CD14-positive monocyte (primary cell): ENCODE data around the gene PAPSS2. TPM values are rescaled to one million over a fixed set of nuclear protein-coding genes. Genes with fewer than 3 reads are reported as not detected.

Experiments
- DNase-seq, 3 donors: peaks; one replicate each; pipeline ENCODE4 v3.0.0-alpha.2; 2011 to 2022
- H2AFZ ChIP-seq: 2 replicates; pipeline ENCODE4 v1.6.0; 2012; ENCODE audit warnings: mild to moderate bottlenecking, low read depth, low read length, inconsistent platforms; ENCODE audit not compliant: insufficient read depth, poor library complexity, severe bottlenecking
- H3K27ac ChIP-seq, 2 donors: 1 replicate in 1 of 2; 2 replicates in 1 of 2; pipeline ENCODE4 v1.5.1; 2012 to 2013; ENCODE audit warnings: low read length in 2 of 2, control low read depth in 1 of 2, inconsistent platforms in 1 of 2, low read depth in 1 of 2, mild to moderate bottlenecking in 1 of 2
- H3K27me3 ChIP-seq, 2 donors: one replicate each; pipeline versions ENCODE4 v1.6.0 to v1.6.1; 2011 to 2013; ENCODE audit warnings: low read length in 2 of 2; ENCODE audit not compliant: control insufficient read depth in 2 of 2, insufficient read depth in 2 of 2
- H3K36me3 ChIP-seq, 2 donors: replicated peaks in 1 of 2; 1 replicate in 1 of 2; 2 replicates in 1 of 2; pipeline versions ENCODE4 v1.5.1 to v1.6.1; 2012 to 2013; ENCODE audit warnings: low read length in 2 of 2, control low read depth in 1 of 2, inconsistent platforms in 1 of 2, mild to moderate bottlenecking in 1 of 2; ENCODE audit not compliant: insufficient read depth in 2 of 2, control insufficient read depth in 1 of 2
- H3K4me1 ChIP-seq, 2 donors: 1 replicate in 1 of 2; 2 replicates in 1 of 2; pipeline versions ENCODE4 v1.5.1 to v1.6.1; 2012 to 2013; ENCODE audit warnings: low read length in 2 of 2, control low read depth in 1 of 2, inconsistent platforms in 1 of 2, mild to moderate bottlenecking in 1 of 2, moderate library complexity in 1 of 2; ENCODE audit not compliant: insufficient read depth in 2 of 2, control insufficient read depth in 1 of 2
- H3K4me2 ChIP-seq: replicated peaks from 2 replicates; pipeline ENCODE3; 2012; ENCODE audit warnings: low read length, moderate library complexity, mild to moderate bottlenecking; ENCODE audit not compliant: poor library complexity, severe bottlenecking; ENCODE audit errors: extremely low read depth
- H3K4me3 ChIP-seq, 3 experiments: fragments of 200-600 bp in 1 of 3; sonication (generic) in 1 of 3; replicated peaks in 1 of 3; 1 replicate in 2 of 3; 2 replicates in 1 of 3; pipeline ENCODE4 v1.5.1; 2011 to 2013; ENCODE audit warnings: low read length in 3 of 3, mild to moderate bottlenecking in 3 of 3, control low read depth in 2 of 3, low read depth in 2 of 3, inconsistent platforms in 1 of 3, moderate library complexity in 1 of 3
- H3K79me2 ChIP-seq: 2 replicates; pipeline ENCODE4 v1.6.0; 2012; ENCODE audit warnings: mild to moderate bottlenecking, control low read depth, inconsistent platforms, low read length, moderate library complexity; ENCODE audit not compliant: insufficient read depth
- H3K9ac ChIP-seq: 2 replicates; pipeline ENCODE4 v1.6.0; 2017; ENCODE audit warnings: low read length, mild to moderate bottlenecking; ENCODE audit not compliant: insufficient read depth, poor library complexity, severe bottlenecking
- H3K9me3 ChIP-seq, 2 donors: replicated peaks in 1 of 2; 1 replicate in 1 of 2; 2 replicates in 1 of 2; pipeline versions ENCODE4 v1.5.1 to v1.6.1; 2012 to 2013; ENCODE audit warnings: low read length in 2 of 2, control low read depth in 1 of 2; ENCODE audit not compliant: control insufficient read depth in 1 of 2, insufficient read depth in 1 of 2
- H4K20me1 ChIP-seq: 2 replicates; pipeline ENCODE4 v1.6.0; 2012; ENCODE audit warnings: mild to moderate bottlenecking, low read length, control low read depth, moderate library complexity; ENCODE audit not compliant: insufficient read depth
- H3K27ac Mint-ChIP-seq, 7 donors: one replicate each; pipeline ENCODE4 v1.8.0; 2020; ENCODE audit warnings: mild to moderate bottlenecking in 7 of 7, mixed read lengths in 7 of 7, moderate library complexity in 6 of 7, inconsistent platforms in 2 of 7
- H3K27me3 Mint-ChIP-seq, 3 donors: one replicate each; pipeline ENCODE4 v1.8.0; 2021 to 2022; ENCODE audit warnings: low read depth in 3 of 3, mild to moderate bottlenecking in 3 of 3, mixed read lengths in 3 of 3, moderate library complexity in 3 of 3, inconsistent platforms in 1 of 3
- H3K36me3 Mint-ChIP-seq, 2 donors: one replicate each; pipeline ENCODE4 v1.8.0; 2020; ENCODE audit warnings: mixed read lengths in 2 of 2, inconsistent platforms in 1 of 2, mild to moderate bottlenecking in 1 of 2
- H3K4me1 Mint-ChIP-seq: one replicate; pipeline ENCODE4 v1.8.0; 2020; ENCODE audit warnings: mild to moderate bottlenecking, mixed read lengths
- H3K4me3 Mint-ChIP-seq, 2 donors: one replicate each; pipeline ENCODE4 v1.8.0; 2020; ENCODE audit warnings: mild to moderate bottlenecking in 2 of 2, mixed read lengths in 2 of 2, moderate library complexity in 1 of 2
- H3K9me3 Mint-ChIP-seq, 7 donors: one replicate each; pipeline ENCODE4 v1.8.0; 2020 to 2022; ENCODE audit warnings: mixed read lengths in 7 of 7, mild to moderate bottlenecking in 6 of 7, moderate library complexity in 6 of 7, inconsistent platforms in 2 of 7
- CTCF ChIP-seq: fragments of 200-600 bp; IDR thresholded peaks from one replicate; pipeline ENCODE4 v1.8.0; 2022; ENCODE audit warnings: antibody characterized with exemption, mild to moderate bottlenecking
- WGBS: methylation state at CpG from one replicate; pipeline ENCODE4 v1.1.5; 2013; ENCODE audit warnings: missing lambda C conversion rate; ENCODE audit not compliant: insufficient coverage; 5-methylcytosine and 5-hydroxymethylcytosine counted together
- intact Hi-C, 2 donors: fragments of 100-400 bp; cut with micrococcal nuclease; formaldehyde crosslinking; loops; one replicate each; pipeline versions ENCODE4 v1.15.0 to v1.15.1; 2023
- polyA plus RNA-seq, 3 donors: library from polyadenylated mRNA; depleted of rRNA in 1 of 3; unstranded in 2 of 3; stranded (reverse) in 1 of 3; fragments of 300-500 nt in 2 of 3; fragments of >200 nt in 1 of 3; fragmentation: Illumina TruSeq in 2 of 3; gene quantifications; 1 replicate in 2 of 3; 2 replicates in 1 of 3; pipeline ENCODE4 v1.2.3, GENCODE V29; 2012 to 2021

PAPSS2 gene
- polyA plus RNA-seq, 3 donors, result 3.5 to 6.5 (median 6.2) TPM

GRCh38 chr10:87765666-87766376, 106.1 kb downstream of the PAPSS2 start:
- Mint-ChIP-seq H3K27me3 (no peaks in the 10 kb centered on the region), H3K4me1 (peaks cover 15% of the 10 kb centered on the region), H3K27ac (no peak overlapping the region), H3K4me3 (no peak overlapping the region), H3K9me3 (no peaks in the 10 kb centered on the region), H3K36me3 (peaks cover 43 to 57% of the 10 kb centered on the region in 2 donors)
- Histone ChIP-seq H3K9me3 (no peaks in the 10 kb centered on the region), H3K79me2 (no peaks in the 10 kb centered on the region), H2AFZ (no peak overlapping the region), H3K4me1 (peaks cover 4 to 5% of the 10 kb centered on the region in 2 donors), H3K4me2 (no peak overlapping the region), H3K36me3 (peaks cover 40 to 52% of the 10 kb centered on the region in 2 donors), H3K27ac (no peak overlapping the region), H3K4me3 (no peak overlapping the region), H3K9ac (no peak overlapping the region), H3K27me3 (no peaks in the 10 kb centered on the region), H4K20me1 (no peaks in the 10 kb centered on the region)
- no peak for TF ChIP-seq CTCF
- WGBS, result 92% methylated on average over 2 of the region's 5 CpGs
- no peak for DNase-seq
- intact Hi-C loops, result no loop called here

GRCh38 chr10:87767253-87767652, 107.6 kb downstream of the PAPSS2 start:
- Histone ChIP-seq H2AFZ (no peak overlapping the region), H4K20me1 (no peaks in the 10 kb centered on the region), H3K4me1 (no peaks in the 10 kb centered on the region), H3K79me2 (no peaks in the 10 kb centered on the region), H3K27me3 (no peaks in the 10 kb centered on the region), H3K4me3 (no peak overlapping the region), H3K4me2 (no peak overlapping the region), H3K27ac (no peak overlapping the region), H3K9me3 (no peaks in the 10 kb centered on the region), H3K36me3 (peaks cover 41 to 52% of the 10 kb centered on the region in 2 donors), H3K9ac (no peak overlapping the region)
- no peak for TF ChIP-seq CTCF
- Mint-ChIP-seq H3K27ac (no peak overlapping the region), H3K36me3 (peaks cover 42 to 57% of the 10 kb centered on the region in 2 donors), H3K9me3 (no peaks in the 10 kb centered on the region), H3K27me3 (no peaks in the 10 kb centered on the region), H3K4me3 (no peak overlapping the region), H3K4me1 (peaks cover under 1% of the 10 kb centered on the region)
- no peak for DNase-seq
- WGBS, result 100% methylated on average over 1 of the region's 5 CpGs
- intact Hi-C loops, result no loop called here
